Right atrium auricular region (tissue), 2 donors: ENCODE results near the gene DNHD1. TPM values are rescaled to one million over a fixed set of nuclear protein-coding genes. Genes with fewer than 3 reads are reported as not detected.
A peak's percentile ranks its signal among the peaks of the same experiment; 100 is the strongest.

ENCODE experiments used
- DNase-seq: peaks from one replicate; pipeline ENCODE4 v3.0.0-alpha.2; 2019; ENCODE audit warnings: low spot score
- H3K27ac ChIP-seq, 2 donors: fragments of 200-600 bp; sonication (generic); 1 replicate in 1 of 2; 2 replicates in 1 of 2; pipeline ENCODE4 v1.5.1; 2016 to 2019
- H3K27me3 ChIP-seq, 2 donors: fragments of 200-600 bp; sonication (generic); one replicate each; pipeline versions ENCODE4 v1.5.1 to v1.6.0; 2017 to 2019
- H3K36me3 ChIP-seq: fragments of 200-600 bp; sonication (generic); one replicate; pipeline ENCODE4 v1.5.1; 2016
- H3K4me1 ChIP-seq, 2 donors: fragments of 200-600 bp; sonication (generic); one replicate each; pipeline versions ENCODE4 v1.5.1 to v1.6.0; 2017 to 2019
- H3K4me3 ChIP-seq, 2 donors: fragments of 200-600 bp; sonication (generic); 1 replicate in 1 of 2; 2 replicates in 1 of 2; pipeline ENCODE4 v1.5.1; 2017 to 2019; ENCODE audit warnings: mild to moderate bottlenecking in 1 of 2, moderate library complexity in 1 of 2
- H3K9me3 ChIP-seq, 2 donors: fragments of 200-600 bp; sonication (generic); one replicate each; pipeline ENCODE4 v1.5.1; 2019
- CTCF ChIP-seq, 2 donors: fragments of 200-600 bp; sonication (generic); IDR thresholded peaks; one replicate each; pipeline ENCODE4 v1.5.1; 2019; ENCODE audit warnings: antibody characterized with exemption in 2 of 2
- total RNA-seq, 2 donors: library from RNA; depleted of rRNA; stranded (reverse); fragments of >200 nt; gene quantifications; one replicate each; pipeline ENCODE4 v1.1.0, GENCODE V29; 2016

DNHD1 gene
- total RNA-seq, 2 donors from 2014 or later, result 4.4 to 4.8 TPM

DNA sequence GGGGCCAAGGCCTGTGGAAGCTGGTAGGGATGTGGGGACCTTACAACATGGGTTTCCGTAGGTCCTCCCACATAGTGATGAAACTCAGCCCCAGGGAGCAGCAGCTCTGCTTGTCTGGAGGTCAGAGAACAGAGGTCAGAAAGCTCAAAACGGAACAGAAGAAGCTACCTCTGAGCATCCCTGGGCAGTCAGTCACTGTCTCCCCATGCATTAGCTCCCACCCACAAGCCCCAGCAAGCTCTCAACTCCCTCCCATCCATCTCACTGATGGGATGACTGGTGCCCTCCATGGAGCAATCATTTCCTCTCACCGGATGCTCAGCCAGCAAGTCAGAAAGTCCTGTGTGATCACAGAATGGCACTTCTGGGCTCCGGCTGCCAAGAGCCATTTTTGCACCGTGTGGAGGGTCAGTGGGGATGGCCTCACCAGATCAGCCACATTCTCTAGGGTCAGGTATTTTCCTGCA is 120.3 kb downstream of the DNHD1 start:
- H3K27me3 ChIP-seq, result no peaks in the 10 kb centered on the region
- no peaks in the 10 kb centered on the region for H3K9me3 ChIP-seq
- H3K4me3 ChIP-seq, result peak overlapping the region in 1 of 2 donors; percentile 78
- TF ChIP-seq CTCF (IDR thresholded peaks at IDR 0.05), result no peak
- DNase-seq, result no peak
- no peak overlapping the region for H3K27ac ChIP-seq
- H3K4me1 ChIP-seq, result peaks cover 0 to 37% of the 10 kb centered on the region in 2 donors
- H3K36me3 ChIP-seq, result peaks cover 12% of the 10 kb centered on the region

GRCh38 chr11:6618117-6619003 is 121.3 kb downstream of the DNHD1 start:
- H3K9me3 ChIP-seq, result no peaks in the 10 kb centered on the region
- peak overlapping the region; percentile 84 to 92 for H3K27ac ChIP-seq
- no peak for DNase-seq
- no peak for TF ChIP-seq CTCF (IDR thresholded peaks at IDR 0.05)
- H3K36me3 ChIP-seq, result peaks cover 12% of the 10 kb centered on the region
- peak overlapping the region; percentile 62 to 78 for H3K4me3 ChIP-seq
- peaks cover 0 to 28% of the 10 kb centered on the region in 2 donors for H3K4me1 ChIP-seq
- H3K27me3 ChIP-seq, result no peaks in the 10 kb centered on the region

DNA sequence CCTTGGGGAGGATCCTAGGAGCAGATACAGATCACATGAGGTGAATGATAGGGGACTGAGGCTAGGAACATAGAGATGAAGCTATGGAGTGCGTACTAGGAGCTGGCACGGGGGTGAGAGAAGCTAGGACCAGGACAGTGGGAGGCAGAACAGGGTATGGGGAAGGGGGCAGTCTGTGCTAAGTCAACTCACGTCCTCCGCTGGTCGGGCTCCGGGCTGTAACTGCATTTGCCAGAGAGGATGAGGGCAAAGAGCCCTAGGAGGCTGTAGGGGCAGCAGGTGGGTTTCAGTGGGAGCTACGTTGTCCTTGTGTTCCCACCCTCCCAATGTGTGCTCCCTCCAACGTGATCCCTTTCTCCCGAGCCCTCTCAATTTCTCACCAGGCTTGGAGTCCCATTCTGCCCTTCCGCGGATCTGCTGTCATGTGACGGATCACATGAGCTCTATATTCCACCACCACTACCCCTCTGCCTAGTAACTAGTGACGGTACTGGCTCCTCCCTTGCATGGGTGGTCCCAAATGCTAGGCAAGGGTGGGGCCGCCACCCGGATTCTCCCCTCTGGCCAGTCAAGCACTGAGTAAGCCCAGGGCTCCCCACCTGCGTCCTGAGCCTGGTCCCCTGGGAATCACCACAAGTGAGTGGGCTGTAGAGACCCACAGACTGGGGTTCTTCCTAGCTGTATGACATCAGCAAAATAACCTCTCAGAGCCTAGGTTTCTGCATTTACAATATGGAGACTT is 122.1 kb downstream of the DNHD1 start, which contains the start of gene TPP1:
TPP1 (minus strand) TSS at position 419 of the 742 bp plus-strand sequence; CDS start at position 397, 22 bp downstream.
- TF ChIP-seq CTCF (IDR thresholded peaks at IDR 0.05), result no peak

GRCh38 chr11:6620636-6621035 is 123.6 kb downstream of the DNHD1 start:
- H3K36me3 ChIP-seq, result peaks cover 12% of the 10 kb centered on the region
- peaks cover 0 to 27% of the 10 kb centered on the region in 2 donors for H3K4me1 ChIP-seq
- H3K27ac ChIP-seq, result no peak overlapping the region
- H3K27me3 ChIP-seq, result no peaks in the 10 kb centered on the region
- no peaks in the 10 kb centered on the region for H3K9me3 ChIP-seq
- TF ChIP-seq CTCF (IDR thresholded peaks at IDR 0.05), result no peak
- H3K4me3 ChIP-seq, result no peak overlapping the region
- no peak for DNase-seq

More for the DNA sequence above, 122.1 kb downstream of the DNHD1 start, which contains the start of gene TPP1:
- peak; percentile 99 for DNase-seq
- H3K27ac ChIP-seq, result peak within 1 kb of the TSS; percentile 84 to 92
- peaks cover 12% of the 10 kb centered on the region for H3K36me3 ChIP-seq
- H3K27me3 ChIP-seq, result no peaks in the 10 kb centered on the region
- peak within 1 kb of the TSS; percentile 62 to 78 for H3K4me3 ChIP-seq
- H3K9me3 ChIP-seq, result no peaks in the 10 kb centered on the region
- peaks cover 0 to 27% of the 10 kb centered on the region in 2 donors for H3K4me1 ChIP-seq

Other genes starting within 250 kb of the DNHD1 start
- gene CCKBR, start 237.4 kb upstream of the DNHD1 start, total RNA-seq, result not detected
- 10 to 100 TPM; 84.8 to 86.7 TPM for gene CAVIN3, start 176.8 kb upstream of the DNHD1 start, total RNA-seq
- 10 to 100 TPM; 44.5 to 71.7 TPM for gene SMPD1, start 106.8 kb upstream of the DNHD1 start, total RNA-seq
- 10 to 100 TPM; 79.8 to 80.9 TPM for gene APBB1, start 78.2 kb upstream of the DNHD1 start, total RNA-seq
- under 1 TPM in 1 of 2 donors, not detected in 1; 0.20 TPM for gene HPX, start 56.3 kb upstream of the DNHD1 start, total RNA-seq
- gene TRIM3, start 23.3 kb upstream of the DNHD1 start, total RNA-seq, result 10 to 100 TPM in 1 of 2 donors, 1 to 10 TPM in 1; 7.1 to 19.5 TPM
- gene ARFIP2, start 15.9 kb upstream of the DNHD1 start, total RNA-seq, result 10 to 100 TPM; 19.2 to 34.1 TPM
- 10 to 100 TPM; 19.8 to 22.6 TPM for gene TIMM10B, start 15.8 kb upstream of the DNHD1 start, total RNA-seq
- gene RRP8, start 106.3 kb downstream of the DNHD1 start, total RNA-seq, result 10 to 100 TPM in 1 of 2 donors, 1 to 10 TPM in 1; 9.7 to 12.2 TPM
- gene ILK, start 106.5 kb downstream of the DNHD1 start, total RNA-seq, result 100 to 1,000 TPM; 142 to 193 TPM
- 10 to 100 TPM; 26.6 to 54.0 TPM for gene TAF10, start 114.9 kb downstream of the DNHD1 start, total RNA-seq
- gene TPP1, start 122.1 kb downstream of the DNHD1 start, total RNA-seq, result 10 to 100 TPM; 48.8 to 83.1 TPM
- gene DCHS1, start 158.5 kb downstream of the DNHD1 start, total RNA-seq, result 10 to 100 TPM in 1 of 2 donors, 1 to 10 TPM in 1; 9.3 to 23.0 TPM
- 10 to 100 TPM; 30.8 to 97.8 TPM for gene MRPL17, start 186.1 kb downstream of the DNHD1 start, total RNA-seq